Stimulated activated CD4-positive, alpha-beta T cell treated with anti-CD3 and anti-CD28 coated beads, Interleukin-2, amount 100 ng/mL, for 48 hours (primary cell): ENCODE results near the gene ATP8A2.

ENCODE experiments used
- DNase-seq, 2 donors: peaks; one replicate each; pipeline ENCODE4 v3.0.0-alpha.2; 2020

ATP8A2 gene

DNA sequence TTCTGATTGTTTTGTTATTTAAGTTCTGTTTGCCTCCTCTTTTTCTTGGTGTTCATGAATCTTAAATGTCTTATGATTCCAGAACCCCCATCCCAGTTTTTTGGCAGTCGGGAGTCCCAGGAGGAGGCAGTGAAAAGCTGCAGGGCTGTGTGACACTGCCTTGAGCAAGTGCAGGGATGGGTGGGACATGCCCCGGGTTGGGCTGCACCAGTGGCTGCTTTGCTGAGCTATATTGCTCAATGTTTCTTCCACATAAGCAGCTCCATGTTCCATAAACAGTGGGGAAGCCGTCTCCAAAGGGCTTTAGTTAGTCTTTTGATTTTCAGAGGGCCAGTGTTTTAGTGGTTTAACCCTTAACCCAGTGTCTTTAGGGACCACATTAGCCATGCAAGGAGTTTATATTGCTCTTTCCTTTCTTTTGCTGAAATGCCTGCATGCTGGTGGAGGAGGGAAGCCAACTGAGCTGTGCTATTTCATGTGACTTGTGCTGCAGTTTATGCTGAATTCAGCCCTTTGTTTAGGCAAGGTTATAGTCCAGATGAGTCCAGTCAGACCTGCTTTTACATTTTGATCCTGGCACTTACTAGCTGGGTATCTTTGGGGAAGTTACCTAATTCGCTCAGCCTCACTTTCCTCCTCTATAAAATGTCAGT is 13.1 kb downstream of the ATP8A2 start:
- DNase-seq = no peak

DNA sequence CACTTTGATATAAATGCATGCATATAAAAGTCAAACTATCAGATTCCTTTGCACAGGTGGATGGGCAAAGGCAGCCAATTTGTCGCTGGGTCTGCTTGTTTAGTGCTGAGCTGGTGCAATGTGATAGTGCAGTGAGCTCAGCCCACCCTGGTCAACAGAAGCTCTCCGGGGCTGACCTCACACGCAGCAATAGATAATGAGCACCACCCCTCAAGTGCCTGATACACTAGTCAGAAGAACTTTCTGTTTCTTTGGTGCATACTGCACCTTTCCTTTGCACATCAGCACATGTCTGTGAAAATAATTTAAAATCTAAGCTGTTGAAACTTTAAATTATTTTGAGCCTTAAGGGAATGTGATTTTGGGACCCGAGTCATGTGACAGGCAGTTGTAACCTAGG is 20.2 kb downstream of the ATP8A2 start:
- DNase-seq = no peak

DNA sequence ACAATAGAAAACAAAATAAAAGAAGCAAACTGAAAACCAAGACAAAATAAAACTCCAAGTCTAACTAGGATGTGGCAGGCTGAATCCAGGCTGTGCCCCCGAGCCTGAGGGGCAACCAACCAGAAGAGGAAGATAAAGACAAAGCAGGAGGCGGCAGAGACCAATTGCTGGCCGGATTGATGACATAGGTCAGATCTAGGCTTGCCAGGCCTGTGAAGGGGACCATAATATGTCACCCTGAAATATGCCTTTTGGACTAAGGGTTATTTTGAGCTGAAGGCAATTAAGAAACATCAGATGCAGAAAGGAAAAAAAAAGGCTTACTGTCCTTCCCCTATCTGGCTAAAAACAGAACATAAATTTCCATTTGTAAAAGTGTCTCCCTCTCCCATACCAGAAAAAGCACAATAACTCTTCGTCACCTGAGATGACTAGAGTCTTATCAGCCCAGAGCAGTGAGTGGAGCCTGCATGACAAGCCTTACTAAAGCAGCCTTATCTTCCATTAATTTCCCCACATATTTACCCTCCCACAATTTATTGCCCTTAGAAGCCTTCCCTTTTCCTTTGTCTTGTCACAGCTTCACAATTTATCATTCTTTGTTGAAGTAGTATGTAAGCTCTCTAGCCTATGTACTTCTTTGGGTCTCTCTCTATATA is 22.8 kb downstream of the ATP8A2 start:
- no peak for DNase-seq

DNA sequence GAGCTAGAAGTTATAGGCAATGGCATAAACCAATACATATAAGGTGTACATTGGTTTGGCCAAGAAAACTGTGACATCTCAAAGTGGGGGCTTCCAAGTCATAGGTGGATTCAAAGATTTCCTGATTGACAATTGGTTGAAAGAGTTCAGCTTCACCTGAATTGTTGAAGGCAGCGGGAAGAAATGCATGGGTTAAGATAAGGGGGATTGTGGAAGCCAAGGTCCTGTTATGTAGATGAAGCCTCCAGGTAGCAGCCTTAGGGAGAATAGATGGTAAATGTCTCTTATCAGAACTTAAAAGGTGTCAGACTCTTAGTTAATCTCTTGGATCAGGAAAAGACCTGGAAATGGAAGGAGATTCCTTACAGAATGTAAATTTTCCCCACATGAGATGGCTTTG is 26.0 kb downstream of the ATP8A2 start:
- DNase-seq = no peak

DNA sequence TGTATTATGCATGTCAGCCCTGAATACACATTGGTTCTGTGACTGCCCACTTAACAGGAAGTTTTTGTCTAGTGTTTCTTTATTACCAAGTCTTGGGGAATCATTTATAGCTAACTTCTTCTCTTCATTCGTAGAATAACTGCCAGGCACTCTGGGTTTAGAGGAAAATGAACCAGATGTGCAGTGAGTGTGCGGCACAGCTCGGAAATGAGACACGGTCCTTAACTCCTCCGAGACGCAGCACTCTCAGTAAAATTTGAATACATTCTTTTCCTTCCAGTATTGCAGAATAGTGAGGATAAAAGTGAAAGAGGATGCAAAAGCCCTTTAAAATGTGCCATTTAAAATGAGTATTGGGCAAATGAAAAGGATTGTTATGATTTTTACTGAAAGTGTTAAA is 29.2 kb downstream of the ATP8A2 start:
- DNase-seq = no peak

DNA sequence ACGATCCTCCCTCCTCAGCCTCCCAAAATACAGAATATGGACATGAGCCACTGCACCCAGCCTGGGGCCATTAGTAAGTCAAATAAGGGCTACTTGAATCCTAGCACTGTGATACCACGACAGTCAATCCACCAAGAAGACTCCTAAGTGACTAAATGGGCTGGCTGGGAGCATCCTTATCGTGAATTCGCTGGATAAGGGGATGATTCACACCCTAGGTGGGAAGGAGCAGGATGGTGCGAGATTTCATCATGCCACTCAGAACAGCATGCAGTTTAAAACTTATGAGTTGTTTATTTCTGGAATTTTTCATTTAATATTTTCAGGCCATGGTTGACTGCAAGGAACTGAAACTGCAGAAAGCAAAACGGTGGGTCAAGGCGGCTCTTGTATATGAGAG is 30.2 kb downstream of the ATP8A2 start:
- DNase-seq = no peak

DNA sequence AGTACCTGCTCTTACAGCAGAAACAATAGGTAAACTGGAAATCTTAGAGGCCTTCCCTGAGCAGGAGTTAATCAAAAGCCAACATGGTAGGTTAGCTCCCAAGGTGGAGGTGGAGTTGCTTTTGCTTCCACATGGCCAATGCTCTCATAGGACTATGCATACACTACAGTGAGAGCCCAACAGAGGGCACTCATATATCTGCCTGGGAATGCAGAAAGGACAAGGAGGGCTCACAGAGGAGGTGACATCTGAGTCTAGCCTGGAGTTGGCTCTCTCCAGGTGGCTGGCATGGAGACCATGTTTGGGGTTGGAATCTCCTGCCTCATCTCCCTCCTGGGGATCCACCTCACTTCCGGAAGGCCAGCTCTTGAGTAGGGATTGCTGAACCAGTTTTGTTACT is 34.6 kb downstream of the ATP8A2 start:
- DNase-seq = no peak

DNA sequence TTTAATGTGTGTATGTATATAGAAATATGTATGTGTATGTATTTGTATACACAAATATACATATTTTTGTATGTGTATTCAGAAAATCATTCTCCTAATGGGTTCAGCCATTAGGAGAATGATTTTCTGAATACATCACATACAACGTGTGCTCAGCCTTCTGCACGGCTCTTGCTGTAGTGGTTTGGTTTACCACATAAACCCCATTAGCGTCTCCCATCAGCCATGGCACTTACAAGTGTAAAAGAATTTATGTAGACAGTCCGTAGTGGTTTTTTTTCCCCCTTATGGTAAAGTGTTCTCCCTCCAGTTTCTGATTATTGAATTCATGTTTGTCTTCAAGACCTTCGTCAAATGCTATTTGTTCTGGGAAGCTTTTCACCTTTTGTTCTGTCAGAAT is 38.2 kb downstream of the ATP8A2 start:
- no peak for DNase-seq

DNA sequence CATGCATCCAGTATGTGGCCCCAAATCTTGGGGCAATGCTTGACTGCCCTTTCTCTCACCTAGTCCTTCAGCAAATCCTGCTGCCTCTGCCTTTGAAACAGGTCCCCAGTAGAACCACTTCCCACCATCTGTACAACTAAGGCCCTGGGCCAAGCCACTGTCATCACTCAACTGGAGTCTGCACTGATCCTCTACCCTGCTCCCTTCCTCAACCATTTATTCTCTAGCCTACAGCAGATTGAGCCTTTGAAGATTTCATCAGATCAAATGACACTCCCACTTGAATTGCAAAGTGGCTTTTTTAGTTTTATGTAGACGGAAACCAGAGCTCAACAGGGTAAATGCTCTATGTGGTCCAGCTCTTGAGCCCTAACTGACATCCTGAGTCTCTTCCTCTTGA is 43.5 kb downstream of the ATP8A2 start:
- DNase-seq = no peak

DNA sequence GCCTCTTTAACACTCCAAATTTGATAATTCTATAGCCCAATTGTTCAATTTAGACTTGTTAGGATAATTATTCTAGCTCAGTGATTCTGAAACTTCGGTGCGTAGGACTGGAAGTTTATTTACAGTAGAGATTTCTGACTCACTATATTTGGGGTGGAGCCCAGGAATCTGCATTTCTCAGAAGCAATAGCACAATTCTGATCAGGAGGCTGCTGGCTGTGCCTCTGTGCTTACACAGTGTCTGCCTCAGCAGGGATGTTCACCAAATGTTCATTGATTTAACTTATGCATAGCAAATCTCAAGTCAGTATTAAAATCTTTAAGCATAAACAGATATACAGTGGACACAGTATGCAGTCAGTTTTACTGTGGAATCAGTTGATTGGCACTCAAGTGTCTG is 45.8 kb downstream of the ATP8A2 start:
- no peak for DNase-seq

DNA sequence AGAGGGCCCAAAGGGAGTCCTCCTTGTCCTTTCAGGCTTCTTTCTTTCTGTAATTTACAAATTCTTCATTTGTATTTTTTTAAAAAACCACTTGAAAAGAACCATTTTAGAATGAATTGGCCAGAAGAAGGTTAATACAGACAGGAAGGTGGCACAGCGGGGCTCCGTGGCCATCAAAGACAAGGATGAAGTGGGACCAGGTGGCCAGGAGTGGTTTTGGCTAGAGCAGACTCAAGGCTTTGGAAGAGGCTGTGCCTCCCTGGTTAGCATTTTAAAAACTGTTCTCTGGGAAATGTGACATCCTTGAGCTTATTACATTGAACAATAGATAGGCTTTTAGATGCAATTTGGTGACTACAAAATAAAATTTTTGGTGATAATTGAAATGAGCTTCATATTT is 48.4 kb downstream of the ATP8A2 start:
- DNase-seq = no peak

DNA sequence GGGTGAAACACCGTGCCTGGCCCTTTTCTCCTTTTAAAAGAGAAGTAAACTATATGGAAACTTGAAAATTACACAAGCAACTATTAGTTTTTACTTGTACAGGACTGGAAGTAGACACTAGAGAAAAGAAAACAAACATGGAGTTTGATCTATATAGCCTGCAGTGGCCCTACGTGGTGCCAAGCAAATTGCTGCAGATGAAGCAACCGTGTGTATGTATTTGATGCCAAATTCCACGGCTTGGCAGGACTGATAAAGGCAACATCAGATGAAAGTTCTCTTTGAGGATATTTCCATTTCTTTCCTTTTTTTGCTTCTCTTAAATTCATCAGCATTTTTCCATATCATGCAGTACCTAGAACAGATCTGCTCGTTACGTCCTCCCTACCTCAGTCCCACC is 49.8 kb downstream of the ATP8A2 start:
- no peak for DNase-seq

DNA sequence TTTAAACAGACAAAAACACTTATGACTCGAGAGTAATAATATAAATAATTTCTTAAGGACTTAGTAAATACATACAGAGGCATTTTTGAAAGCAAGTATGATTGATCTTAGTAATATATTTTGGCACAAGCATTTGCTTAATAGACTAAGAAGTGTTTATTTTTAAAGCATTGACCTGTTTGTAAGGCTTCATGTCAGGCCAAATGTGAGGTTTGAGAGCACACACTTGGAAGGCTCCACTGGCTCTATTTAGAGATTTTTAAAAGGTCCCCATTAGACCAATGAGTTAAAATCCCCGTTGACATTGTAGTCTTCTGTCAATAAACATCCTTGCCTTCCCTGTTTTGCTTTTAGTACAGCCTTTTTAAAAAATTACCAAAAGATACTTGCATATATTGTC is 50.4 kb downstream of the ATP8A2 start:
- DNase-seq = no peak

DNA sequence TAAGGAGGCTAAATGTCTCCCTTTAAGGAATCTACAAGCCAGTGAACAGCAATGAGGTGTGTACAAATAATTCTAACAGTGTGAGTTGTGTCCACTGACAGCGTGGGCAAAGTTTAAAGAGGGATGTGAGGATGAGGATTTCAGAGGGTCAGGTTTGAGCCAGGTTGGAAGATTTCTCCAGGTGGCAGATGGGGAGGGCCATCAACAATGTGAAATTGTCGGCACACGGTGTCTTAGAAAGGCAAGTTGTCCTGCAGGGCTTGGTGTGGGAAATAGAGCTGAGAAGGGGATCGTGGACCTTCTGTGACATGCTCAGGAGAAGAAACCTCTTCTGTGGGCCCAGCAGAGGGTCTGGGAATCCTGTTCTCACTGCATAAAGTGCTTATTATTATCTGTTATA is 52.1 kb downstream of the ATP8A2 start:
- DNase-seq = no peak

DNA sequence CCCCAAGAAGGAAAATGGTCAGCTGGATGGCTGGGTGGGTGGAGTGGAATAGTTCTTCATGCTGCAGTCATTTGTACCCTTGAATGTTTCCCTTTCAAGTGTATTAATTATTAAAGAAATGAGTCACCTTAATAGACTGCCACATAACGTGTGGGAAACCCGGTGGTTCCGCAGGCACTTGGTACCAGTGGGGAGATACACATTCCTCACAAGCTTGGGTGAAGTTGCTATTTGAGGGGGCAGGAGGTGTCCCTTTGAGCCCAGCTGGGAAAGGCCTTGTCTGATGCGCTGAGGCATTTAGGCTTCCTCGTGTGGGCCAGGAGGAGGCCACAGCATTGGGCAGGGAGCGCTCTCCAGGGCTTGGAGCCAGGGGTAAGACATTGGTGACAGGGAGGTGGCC is 57.7 kb downstream of the ATP8A2 start:
- no peak for DNase-seq

DNA sequence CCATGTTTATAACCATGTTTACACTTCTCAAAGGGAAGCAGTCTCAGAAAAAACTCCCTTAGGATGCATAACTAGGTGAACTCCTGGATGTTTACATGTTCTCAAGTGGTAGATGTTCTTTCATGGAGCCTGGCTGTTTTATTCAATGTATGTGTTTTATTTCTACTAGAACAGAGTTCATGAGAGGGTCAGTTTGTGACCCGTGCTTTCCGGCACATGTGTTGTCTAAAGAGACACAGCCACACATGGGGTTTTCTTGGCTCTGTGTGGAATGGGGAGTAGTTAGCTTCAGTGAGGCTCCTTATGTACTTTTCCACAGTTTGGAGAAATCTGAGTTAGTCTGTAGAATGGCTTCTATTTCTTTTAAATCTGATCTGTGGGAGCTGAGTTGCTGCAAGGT is 60.9 kb downstream of the ATP8A2 start:
- DNase-seq = no peak

DNA sequence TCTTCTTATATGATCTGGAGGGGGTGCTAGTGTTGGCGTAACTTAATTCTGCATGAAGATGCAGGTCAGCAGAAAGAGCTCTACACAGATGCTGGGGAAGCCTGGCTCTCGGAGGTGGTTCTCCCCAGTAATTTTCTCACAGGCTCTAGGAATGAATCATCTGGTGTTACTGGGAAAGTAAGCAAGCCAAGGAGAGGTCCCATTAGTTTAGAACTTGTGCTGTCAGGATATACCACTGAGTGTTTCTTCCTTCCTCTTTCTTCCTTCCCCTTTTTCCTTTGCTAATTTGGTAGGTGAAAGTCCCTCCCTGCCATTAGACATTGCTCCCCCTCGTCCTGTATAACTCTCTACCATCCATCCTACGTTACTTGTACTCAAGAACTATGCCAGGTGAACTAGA is 68.3 kb downstream of the ATP8A2 start:
- DNase-seq = no peak

DNA sequence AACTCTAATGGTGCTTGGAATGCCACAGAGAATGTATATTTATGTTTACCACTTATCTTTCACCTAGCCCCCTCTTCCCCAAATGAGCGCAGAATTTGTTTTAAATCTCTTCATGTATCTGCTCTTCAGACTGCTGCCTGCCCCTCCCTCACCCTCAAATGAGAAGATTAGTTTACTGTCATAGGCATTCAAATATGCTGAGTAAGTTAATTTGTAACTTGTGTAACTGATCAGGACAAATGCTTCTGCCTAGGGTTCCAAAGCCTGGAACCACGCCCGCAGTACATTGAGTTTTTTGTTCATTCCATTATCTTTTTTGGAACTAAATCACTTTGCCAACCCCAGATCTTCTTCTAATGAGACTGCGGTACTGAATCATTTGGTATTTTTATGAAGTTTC is 74.5 kb downstream of the ATP8A2 start:
- DNase-seq = no peak

DNA sequence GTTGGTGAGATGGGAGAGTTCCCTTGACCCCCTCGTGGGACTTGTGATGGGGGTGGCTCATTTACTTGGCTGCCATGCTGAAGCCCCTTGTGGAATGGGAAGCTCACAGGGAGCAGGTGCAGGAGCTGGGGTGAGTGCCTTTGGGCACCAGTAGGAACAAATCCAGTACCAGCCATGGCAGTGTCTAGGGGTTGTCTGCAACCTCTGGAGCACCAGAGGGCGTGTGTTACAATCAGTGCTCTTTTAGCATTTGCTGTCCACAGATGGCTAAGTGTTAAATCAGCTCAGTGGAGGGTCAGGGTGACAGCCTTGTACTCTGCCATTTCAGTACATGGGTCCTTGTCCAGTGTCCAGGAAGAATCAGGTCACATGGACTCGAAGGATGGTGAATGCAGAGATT is 75.6 kb downstream of the ATP8A2 start:
- DNase-seq = no peak

DNA sequence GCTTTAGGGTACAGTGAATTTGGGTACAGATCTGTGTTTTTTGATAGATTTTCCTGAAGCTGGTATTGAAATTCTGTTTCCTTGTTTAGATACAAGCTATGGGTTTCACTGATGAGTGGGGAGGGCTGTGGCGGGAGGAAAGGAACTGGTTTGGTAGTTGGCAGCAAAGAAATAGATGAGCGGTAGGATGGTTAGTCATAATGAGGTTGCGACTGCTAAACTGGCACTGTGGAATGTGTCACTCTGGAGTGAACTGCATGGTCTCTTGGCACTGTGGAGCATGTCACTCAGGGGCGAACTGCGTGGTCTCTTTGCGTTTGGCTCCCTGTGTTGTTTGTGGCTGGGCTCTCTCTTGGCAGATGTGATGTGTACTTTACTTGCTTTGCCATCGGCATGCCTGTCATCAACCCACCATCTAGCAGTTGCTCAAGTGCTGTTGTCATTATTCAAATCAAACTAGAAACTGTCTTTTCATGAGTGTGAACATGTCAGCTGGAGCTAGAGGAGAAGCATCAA is 82.1 kb downstream of the ATP8A2 start:
- DNase-seq = no peak

DNA sequence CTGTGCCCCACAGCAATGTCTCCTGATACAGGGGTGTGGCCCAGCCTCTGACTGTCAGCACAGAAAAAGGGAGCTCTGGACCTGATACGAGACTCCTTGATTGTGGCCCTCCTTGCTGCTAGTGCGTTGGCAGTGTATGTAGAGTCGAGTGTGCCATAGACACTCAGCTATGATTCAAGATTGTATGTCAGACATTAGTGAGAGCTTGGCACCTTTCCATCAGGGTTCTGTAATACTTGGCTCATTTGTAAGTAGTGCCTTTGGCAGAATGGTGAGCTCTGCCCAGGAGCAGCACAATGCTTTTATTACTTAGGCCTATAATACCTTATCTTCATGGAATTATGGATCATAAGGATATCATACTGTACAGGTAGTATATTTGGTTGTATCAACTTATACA is 83.4 kb downstream of the ATP8A2 start:
- no peak for DNase-seq

DNA sequence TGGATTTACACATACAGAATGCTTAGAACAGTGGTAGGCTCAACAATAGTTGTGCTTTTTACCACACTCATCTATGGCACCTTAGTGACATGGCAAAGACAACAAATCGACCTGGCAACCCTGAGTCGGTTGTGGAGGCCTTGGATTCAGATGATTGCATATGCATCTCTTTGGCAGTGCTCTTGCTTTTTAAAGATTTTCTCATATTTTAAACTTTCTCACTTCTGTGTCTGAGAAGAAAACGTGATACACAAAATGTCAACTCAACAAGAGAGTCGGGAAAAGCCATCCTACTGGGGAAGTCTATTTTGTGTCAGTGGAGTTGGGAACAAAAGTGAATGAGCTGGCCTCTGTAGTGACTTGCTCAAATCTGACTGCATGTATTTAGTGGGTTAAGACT is 85.8 kb downstream of the ATP8A2 start:
- no peak for DNase-seq

DNA sequence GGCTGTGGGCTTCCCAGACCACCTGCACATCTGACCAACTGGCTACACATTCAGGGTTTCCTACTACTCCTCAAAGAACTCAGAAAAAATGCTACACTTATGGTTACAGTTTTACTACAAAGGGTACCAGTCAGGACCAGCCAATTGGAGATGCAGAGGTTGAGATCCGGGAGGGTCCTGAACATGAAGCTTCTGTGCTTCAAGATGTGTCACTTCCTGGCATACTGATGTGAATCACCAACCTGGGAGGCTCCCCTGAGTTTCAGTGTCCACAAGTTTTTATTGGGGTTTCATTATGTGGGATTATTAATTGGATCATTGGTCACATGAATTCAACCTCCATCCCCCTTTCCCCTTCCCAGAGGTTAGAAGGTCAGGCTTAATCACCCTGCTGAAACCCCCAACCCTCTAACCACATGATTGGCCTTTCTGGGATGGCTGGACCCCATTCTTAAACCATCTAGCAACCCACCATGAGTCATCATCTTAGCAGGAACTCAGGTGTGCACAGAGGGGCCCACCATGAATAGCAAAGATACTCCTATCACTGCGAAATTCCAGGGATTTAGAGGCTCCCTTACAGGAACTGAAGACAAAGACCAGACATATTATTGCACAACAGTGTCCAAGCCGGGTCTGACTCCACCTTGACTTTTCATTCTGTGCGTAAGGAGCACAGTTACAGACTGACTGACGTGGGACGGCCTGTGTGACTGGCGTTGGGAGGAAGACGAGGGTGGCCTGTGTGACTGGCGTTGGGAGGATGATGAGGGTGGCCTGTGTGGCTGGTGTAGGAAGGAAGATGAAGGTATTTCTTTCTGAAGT is 90.7 kb downstream of the ATP8A2 start:
- DNase-seq = no peak

DNA sequence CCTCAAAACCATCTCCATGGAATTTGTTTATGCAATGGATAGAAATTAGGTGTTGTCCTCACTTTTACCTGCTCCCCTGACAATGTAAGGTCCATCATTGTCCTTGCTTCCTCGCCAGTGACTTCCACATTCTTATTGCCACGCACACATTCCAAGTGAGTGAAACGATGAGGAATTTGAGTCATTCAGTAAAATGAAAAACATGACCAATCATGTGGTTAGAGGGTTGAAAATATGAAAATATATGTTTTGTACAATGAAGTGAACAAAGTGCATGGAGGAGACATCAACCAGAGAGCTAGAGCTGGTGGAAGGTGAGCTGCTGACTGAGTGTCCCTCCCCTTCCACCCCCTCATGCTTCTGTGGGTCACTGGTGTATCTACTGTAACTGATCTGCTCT is 91.7 kb downstream of the ATP8A2 start:
- DNase-seq = no peak
